ENCODE results near the gene CRTAP.
"Not testable (repeated sequence)": the region's sequence is repeated elsewhere in the genome, so short reads cannot be mapped to it uniquely, and the experiment has no call there.

Gene CRTAP

DNA sequence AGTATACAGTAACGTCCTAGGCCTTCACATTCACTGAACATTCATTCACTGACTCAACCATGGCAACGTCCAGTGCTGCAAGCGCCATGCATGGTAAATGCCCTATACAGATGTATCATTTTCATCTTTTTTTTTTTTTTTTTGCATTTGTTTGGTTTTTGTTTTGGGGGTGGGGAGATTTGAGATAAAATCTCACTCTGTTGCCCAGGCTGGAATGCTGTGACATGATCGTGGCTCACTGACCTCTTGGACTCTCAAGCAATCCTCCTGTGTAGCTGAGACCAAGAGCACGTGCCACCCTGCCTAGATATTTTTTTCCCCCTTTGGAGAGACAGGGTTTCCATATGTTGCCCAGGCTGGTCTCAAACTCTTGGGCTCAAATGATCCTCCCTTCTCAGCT is 67.4 kb downstream of the CRTAP start:
- no peak for DNase-seq

DNA sequence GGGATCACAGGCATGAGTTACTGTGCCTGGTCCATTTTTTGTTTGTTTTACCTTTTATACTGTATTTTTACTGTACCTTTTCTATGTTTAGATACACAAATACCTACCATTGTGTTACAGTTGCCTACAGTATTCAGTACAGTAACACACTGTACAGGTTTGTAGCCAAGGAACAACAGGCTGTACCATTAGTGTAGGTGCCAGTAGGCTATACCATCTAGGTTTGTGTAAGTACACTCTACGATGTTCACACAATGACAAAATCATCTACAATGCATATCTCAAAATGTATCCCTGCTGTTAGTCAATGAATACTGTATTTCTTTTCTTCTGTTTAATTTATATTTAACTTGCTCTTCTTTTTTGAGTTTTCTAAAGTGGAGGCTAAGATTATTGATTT is 67.8 kb downstream of the CRTAP start:
- not testable (repeated sequence) for DNase-seq

DNA sequence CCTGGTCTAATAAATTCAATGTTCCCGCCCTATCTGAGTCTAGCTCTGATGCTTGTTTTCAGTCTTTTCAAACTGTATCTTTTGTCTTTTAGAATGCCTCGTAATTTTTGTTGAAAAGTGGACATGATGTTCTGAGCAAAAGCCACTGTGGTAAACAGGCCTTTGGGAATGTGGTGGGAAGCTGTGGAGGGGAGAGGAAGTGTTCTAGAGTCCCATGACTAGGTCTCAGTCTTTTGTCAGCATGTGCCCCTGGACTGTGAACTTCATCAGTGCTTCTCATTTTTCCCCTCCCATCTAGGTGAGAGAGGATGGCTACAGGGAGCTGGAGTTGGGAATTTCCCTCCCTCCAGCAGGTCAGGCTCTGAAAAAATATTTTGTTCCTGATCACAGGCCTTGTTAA is 71.0 kb downstream of the CRTAP start:
- no peak for DNase-seq

DNA sequence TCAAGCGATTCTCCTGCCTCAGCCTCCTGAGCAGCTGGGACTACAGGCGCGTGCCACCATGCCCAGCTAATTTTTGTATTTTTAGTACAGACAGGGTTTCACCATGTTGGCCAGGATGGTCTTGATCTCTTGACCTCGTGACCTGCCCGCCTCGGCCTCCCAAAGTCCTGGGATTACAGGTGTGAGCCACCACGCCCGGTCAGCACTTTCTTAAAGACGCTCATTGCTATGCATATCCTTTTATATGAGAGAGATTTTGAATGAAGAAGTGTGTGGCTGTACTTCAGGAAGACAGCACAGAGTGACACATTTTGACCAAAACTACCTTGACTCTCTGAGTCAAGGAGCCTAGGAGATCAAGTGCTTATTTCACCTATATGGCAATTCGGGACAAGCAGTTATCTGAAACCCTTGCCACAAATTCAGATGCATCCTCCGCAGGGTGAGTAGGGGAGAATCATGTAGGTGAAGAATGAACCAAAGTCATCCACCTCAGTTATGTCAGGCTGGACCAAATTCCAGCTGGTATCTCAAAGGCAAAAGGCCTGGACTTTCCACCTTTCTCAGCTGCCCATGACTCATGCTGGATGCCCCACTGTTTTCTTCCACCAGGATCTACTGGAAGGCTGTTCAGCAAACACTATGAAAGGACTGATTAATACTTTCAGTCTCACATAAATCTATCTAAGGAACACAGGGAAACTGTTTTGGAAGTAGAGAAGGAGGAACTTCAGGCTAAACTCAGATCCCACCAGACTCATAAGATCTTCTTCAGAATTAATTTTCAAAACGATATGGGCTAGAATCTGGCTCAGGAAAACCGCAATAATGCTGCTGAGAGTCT is 72.9 kb downstream of the CRTAP start:
- DNase-seq: no peak

DNA sequence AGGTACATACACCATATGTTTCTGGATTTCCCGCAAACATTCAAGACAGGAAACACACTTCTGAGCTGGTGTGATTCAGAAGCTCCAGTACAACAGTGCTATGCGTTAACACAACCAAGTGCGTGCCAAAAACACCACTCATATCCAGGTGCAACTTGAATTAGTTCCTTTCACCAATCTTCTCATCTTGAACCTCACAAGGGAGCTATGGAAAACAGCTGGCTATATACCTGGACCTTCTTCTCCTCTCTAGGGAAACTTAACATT is 73.5 kb downstream of the CRTAP start:
- DNase-seq: no peak

DNA sequence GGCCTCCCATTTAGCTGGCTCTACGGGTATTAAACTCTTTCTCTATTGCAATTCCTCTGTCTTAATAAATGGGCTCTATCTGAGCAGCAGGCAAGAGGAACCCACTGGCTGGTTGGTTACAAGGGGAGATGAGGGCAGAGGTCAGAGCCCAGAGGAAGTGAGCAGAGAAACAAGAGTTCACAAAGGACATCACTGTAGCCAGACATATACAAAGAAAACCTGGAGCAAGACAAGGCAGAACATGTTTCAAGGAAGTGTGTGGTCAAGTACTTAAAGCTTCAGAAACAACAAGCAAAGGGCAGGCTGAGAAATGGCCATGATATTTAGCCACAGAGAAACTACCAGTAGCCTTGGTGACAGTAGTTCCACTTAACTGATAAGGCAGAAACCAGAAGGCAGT is 80.5 kb downstream of the CRTAP start:
- DNase-seq: no peak

DNA sequence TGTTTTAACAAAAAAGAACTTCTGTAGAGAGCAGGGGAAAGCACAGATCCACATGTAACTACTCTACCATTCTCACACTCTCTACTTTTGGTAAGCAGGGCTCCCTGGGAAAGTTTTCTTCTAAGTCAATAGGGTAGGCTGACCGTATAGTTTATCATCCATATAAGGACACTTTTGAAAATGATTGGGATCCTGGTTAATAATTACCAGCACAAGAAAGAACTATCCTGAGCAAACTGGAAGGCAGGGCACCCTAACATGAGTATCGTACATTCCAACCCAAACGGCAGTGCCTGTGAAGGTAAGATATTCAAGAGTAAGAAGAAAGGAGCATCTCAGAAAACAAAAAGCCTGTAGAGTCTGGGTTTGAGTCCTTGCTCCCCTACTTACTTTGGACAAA is 82.7 kb downstream of the CRTAP start:
- DNase-seq: no peak

All from T-helper 9 cell (primary cell).